Measurements from ENCODE around the gene BSPRY. TPM values are rescaled to one million over a fixed set of nuclear protein-coding genes. Genes with fewer than 3 reads are reported as not detected.

Gene BSPRY
- total RNA-seq, 1 donor from 2014 or later: 0.58 TPM

DNA sequence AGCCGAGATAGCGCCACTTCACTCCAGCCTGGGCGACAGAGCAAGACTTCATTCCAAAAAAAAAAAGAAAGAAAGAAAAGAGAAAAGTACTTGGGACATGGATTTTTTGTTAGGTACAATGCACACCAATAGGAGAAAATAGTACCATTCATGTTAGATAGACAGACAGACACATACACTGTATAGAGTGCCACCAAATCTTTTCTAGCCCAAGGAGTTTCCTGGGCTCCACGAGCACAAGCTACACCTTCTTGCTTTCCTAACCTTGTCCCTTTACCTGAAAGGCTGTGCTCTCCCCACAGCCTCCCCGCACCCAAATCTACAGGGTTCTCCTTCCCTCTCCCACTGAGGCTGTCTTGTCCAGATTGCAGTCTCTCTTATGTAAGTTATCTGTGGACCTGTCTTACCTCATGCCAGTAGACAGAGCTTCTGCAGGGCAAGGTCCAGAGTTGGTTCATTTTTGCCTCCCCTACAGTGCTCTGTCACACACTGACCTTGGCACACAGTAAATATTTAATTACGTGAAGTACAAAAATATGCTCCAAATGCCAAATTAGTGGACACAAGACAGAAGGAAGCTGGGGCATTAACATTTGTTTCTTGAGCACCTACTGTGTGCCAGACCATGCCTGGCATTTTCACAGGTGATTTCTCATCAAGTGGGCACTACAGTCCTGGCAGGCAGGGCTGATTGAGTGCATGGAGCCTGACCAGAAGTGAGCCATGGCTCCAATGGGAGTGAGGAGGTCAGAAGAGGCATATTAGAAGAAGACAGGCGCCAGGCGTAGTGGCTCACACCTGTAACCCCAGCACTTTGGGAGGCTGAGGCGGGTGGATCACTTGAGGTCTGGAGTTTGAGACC, 45.9 kb downstream of the BSPRY start:
- H3F3A ChIP-seq (ENCODE audit: low read depth): no peaks in the 10 kb centered on the region
- no peak overlapping the region for H3K4me3 ChIP-seq
- no peak for DNase-seq (ENCODE audit: low spot score)
- peaks cover 9% of the 10 kb centered on the region for H3K4me1 ChIP-seq
- Mint-ChIP-seq H3K9me3 (no peaks in the 10 kb centered on the region), H3K27ac (no peak overlapping the region), H3K36me3 (peaks cover 6% of the 10 kb centered on the region), H3K4me1 (peaks cover 9% of the 10 kb centered on the region), H3K4me3 (no peak overlapping the region), H3K27me3 (ENCODE audit: insufficient read depth, low read depth) (no peaks in the 10 kb centered on the region)
- no peaks in the 10 kb centered on the region for H3K36me3 ChIP-seq
- H3K9me3 ChIP-seq (ENCODE audit: low read depth): no peaks in the 10 kb centered on the region
- H3K27me3 ChIP-seq: no peaks in the 10 kb centered on the region
- no peak overlapping the region for H3K4me2 ChIP-seq
- H3K27ac ChIP-seq: no peak overlapping the region
- H3K9ac ChIP-seq: no peak overlapping the region
- H3K79me2 ChIP-seq (ENCODE audit: low read depth): peaks cover 9% of the 10 kb centered on the region
- TF ChIP-seq EZH2 (IDR thresholded peaks at IDR 0.05) (no peak), CTCF (IDR thresholded peaks at IDR 0.05) (no peak), EZH2phosphoT487 (IDR thresholded peaks at IDR 0.05) (no peak)
- H4K20me1 ChIP-seq (ENCODE audit: low read depth): peaks cover 4% of the 10 kb centered on the region
- H2AFZ ChIP-seq (replicated peaks): no peak overlapping the region

GRCh38 chr9:113397203-113397631, 47.9 kb downstream of the BSPRY start:
- H3K27ac ChIP-seq: no peak overlapping the region
- H3K4me3 ChIP-seq: no peak overlapping the region
- no peak overlapping the region for H3K4me3 Mint-ChIP-seq
- no peaks in the 10 kb centered on the region for H3K9me3 ChIP-seq (ENCODE audit: low read depth)
- H3F3A ChIP-seq (ENCODE audit: low read depth): peaks cover 6% of the 10 kb centered on the region
- no peaks in the 10 kb centered on the region for H3K36me3 ChIP-seq
- H3K27me3 Mint-ChIP-seq (ENCODE audit: insufficient read depth, low read depth): no peaks in the 10 kb centered on the region
- no peaks in the 10 kb centered on the region for H3K9me3 Mint-ChIP-seq
- H3K4me1 Mint-ChIP-seq: peaks cover 15% of the 10 kb centered on the region
- H3K27ac Mint-ChIP-seq: no peak overlapping the region
- TF ChIP-seq EZH2phosphoT487 (IDR thresholded peaks at IDR 0.05): no peak
- TF ChIP-seq CTCF (IDR thresholded peaks at IDR 0.05): no peak
- TF ChIP-seq EZH2 (IDR thresholded peaks at IDR 0.05): no peak
- H3K4me1 ChIP-seq: peaks cover 9% of the 10 kb centered on the region
- DNase-seq (ENCODE audit: low spot score): no peak
- H4K20me1 ChIP-seq (ENCODE audit: low read depth): peaks cover 6% of the 10 kb centered on the region
- no peak overlapping the region for H3K4me2 ChIP-seq
- H3K27me3 ChIP-seq: no peaks in the 10 kb centered on the region
- H2AFZ ChIP-seq (replicated peaks): no peak overlapping the region
- peaks cover 3% of the 10 kb centered on the region for H3K36me3 Mint-ChIP-seq
- no peak overlapping the region for H3K9ac ChIP-seq
- peaks cover 13% of the 10 kb centered on the region for H3K79me2 ChIP-seq (ENCODE audit: low read depth)

DNA sequence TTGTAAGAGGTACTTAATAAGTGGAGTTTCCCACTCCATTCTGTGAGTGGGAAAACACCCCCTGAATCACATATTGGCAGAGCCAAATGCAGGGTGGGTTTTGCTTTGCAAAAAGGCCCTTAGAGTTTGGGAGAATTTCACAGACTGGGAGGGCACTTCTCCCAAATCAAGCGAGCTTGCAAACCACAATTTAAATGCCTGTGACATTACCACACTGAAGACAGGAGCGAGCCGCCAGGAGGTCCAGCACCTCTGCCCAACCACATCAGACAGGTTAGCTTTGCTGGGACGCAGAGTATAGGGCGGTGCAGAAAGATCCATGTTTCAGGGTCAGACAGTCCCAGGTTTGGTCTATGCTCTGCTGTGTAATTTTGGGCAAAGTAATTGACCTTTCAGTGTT, 49.5 kb downstream of the BSPRY start:
- Histone ChIP-seq H3K9ac (no peak overlapping the region), H3K9me3 (ENCODE audit: low read depth) (no peaks in the 10 kb centered on the region), H4K20me1 (ENCODE audit: low read depth) (peaks cover 6% of the 10 kb centered on the region), H3K4me3 (no peak overlapping the region), H3K79me2 (ENCODE audit: low read depth) (peaks cover 13% of the 10 kb centered on the region), H3K36me3 (no peaks in the 10 kb centered on the region), H3K4me1 (peaks cover 9% of the 10 kb centered on the region), H3F3A (ENCODE audit: low read depth) (peaks cover 6% of the 10 kb centered on the region), H3K27ac (no peak overlapping the region), H2AFZ (replicated peaks) (no peak overlapping the region), H3K4me2 (no peak overlapping the region), H3K27me3 (no peaks in the 10 kb centered on the region)
- peak overlapping the region; percentile 94 for H3K4me3 Mint-ChIP-seq
- no peak for DNase-seq (ENCODE audit: low spot score)
- H3K4me1 Mint-ChIP-seq: peaks cover 15% of the 10 kb centered on the region
- no peaks in the 10 kb centered on the region for H3K9me3 Mint-ChIP-seq
- no peaks in the 10 kb centered on the region for H3K27me3 Mint-ChIP-seq (ENCODE audit: insufficient read depth, low read depth)
- H3K27ac Mint-ChIP-seq: no peak overlapping the region
- H3K36me3 Mint-ChIP-seq: no peaks in the 10 kb centered on the region
- TF ChIP-seq EZH2 (IDR thresholded peaks at IDR 0.05) (no peak), EZH2phosphoT487 (IDR thresholded peaks at IDR 0.05) (no peak), CTCF (IDR thresholded peaks at IDR 0.05) (no peak)

All from neural progenitor cell (in vitro differentiated cells).